HCT116 (cell line): ENCODE data around the gene BANF1. TPM values are rescaled to one million over a fixed set of nuclear protein-coding genes. Genes with fewer than 3 reads are reported as not detected.

Experiments
- ATAC-seq: fragments of 200-7000 bp; cut with Tn5 transposase; 2 replicates; pipeline ENCODE4 v1.9.1; 2020; ENCODE audit warnings: mild to moderate bottlenecking, moderate library complexity
- BruUV-seq: library from RNA; stranded (reverse); fragments of 400-500 nt; replicated peaks from 2 replicates; lab custom pipeline; 2021; lab: Mats Ljungman, UMichigan
- CTCF ChIA-PET: fragments of 300-600 bp; sonication (Branson Sonifier 250); formaldehyde crosslinking; loops from one replicate; lab custom pipeline; 2021; ENCODE audit warnings: antibody characterized with exemption; lab: Charles Lee
- POLR2A ChIA-PET: fragments of 300-600, 350-600 bp; sonication (Branson Sonifier 250); formaldehyde crosslinking; loops from one replicate; lab custom pipeline; 2021; ENCODE audit warnings: antibody characterized with exemption; lab: Charles Lee
- RAD21 ChIA-PET, 2 experiments: fragments of 300-600 bp; sonication (Branson Sonifier 250); formaldehyde crosslinking; loops; one replicate each; lab custom pipeline; 2023; ENCODE audit warnings: low total read pairs in 2 of 2; ENCODE audit not compliant: uncharacterized antibody in 2 of 2, unreplicated experiment in 2 of 2, low non-redundant PET in 1 of 2; lab: Charles Lee
- DNase-seq: peaks from one replicate; pipeline ENCODE4 v3.0.0-alpha.2; 2010; ENCODE audit warnings: low read depth, low spot score
- H2AFZ ChIP-seq: fragments of 200-600 bp; shearing (Covaris generic), sonication (generic); 2 replicates; pipeline ENCODE4 v1.6.1; 2017; ENCODE audit warnings: low read depth, mixed run types, mixed read lengths, antibody characterized with exemption, low read length; ENCODE audit not compliant: poor library complexity, severe bottlenecking
- H3K27ac ChIP-seq: 2 replicates; pipeline ENCODE4 v1.5.1; 2012; ENCODE audit warnings: low read depth, low read length
- H3K27me3 ChIP-seq: fragments of 200-600 bp; sonication (generic); 2 replicates; pipeline ENCODE4 v1.6.1; 2016; ENCODE audit warnings: mixed run types, low read length, mixed read lengths; ENCODE audit not compliant: insufficient read depth
- H3K36me3 ChIP-seq, 2 experiments: fragments of 200-500 bp in 1 of 2; fragments of 200-600 bp in 1 of 2; sonication (Bioruptor generic) in 1 of 2; sonication (generic) in 1 of 2; 2 replicates each; pipeline versions ENCODE4 v1.5.1 to v1.6.1; 2014 to 2016; ENCODE audit warnings: low read length in 2 of 2, inconsistent platforms in 1 of 2, mixed read lengths in 1 of 2, mixed run types in 1 of 2; ENCODE audit not compliant: insufficient read depth in 2 of 2, control insufficient read depth in 1 of 2
- H3K4me1 ChIP-seq, 2 experiments: fragments of 200-600 bp in 1 of 2; sonication (generic) in 1 of 2; 2 replicates each; pipeline versions ENCODE4 v1.5.1 to v1.6.1; 2012 to 2017; ENCODE audit warnings: low read length in 2 of 2, inconsistent platforms in 1 of 2, mild to moderate bottlenecking in 1 of 2, mixed read lengths in 1 of 2, mixed run types in 1 of 2, moderate library complexity in 1 of 2; ENCODE audit not compliant: insufficient read depth in 2 of 2, control insufficient read depth in 1 of 2
- H3K4me2 ChIP-seq: fragments of 200-600 bp; sonication (generic); 2 replicates; pipeline ENCODE4 v1.6.1; 2017; ENCODE audit warnings: mixed run types, low read length, mixed read lengths
- H3K4me3 ChIP-seq, 2 experiments: fragments of 200-600 bp in 1 of 2; sonication (generic) in 1 of 2; replicated peaks in 1 of 2; 2 replicates each; pipeline ENCODE4 v1.5.1; 2011 to 2016; ENCODE audit warnings: low read length in 2 of 2, control low read depth in 1 of 2, low read depth in 1 of 2, mild to moderate bottlenecking in 1 of 2, mixed read lengths in 1 of 2, mixed run types in 1 of 2
- H3K79me2 ChIP-seq: fragments of 200-600 bp; sonication (generic); 2 replicates; pipeline ENCODE4 v1.6.1; 2017; ENCODE audit warnings: mild to moderate bottlenecking, mixed run types, low read length, moderate library complexity, mixed read lengths; ENCODE audit not compliant: insufficient read depth
- H3K9ac ChIP-seq: fragments of 200-600 bp; sonication (generic); 2 replicates; pipeline ENCODE4 v1.6.1; 2016; ENCODE audit warnings: low read length, mixed read lengths
- H3K9me2 ChIP-seq: fragments of 200-600 bp; sonication (generic), shearing (Covaris generic); 2 replicates; pipeline ENCODE4 v1.6.1; 2017; ENCODE audit warnings: mixed run types, mild to moderate bottlenecking, moderate library complexity; ENCODE audit not compliant: insufficient read depth
- H3K9me3 ChIP-seq, 2 experiments: fragments of 200-500 bp in 1 of 2; fragments of 200-600 bp in 1 of 2; sonication (Bioruptor generic) in 1 of 2; sonication (generic) in 1 of 2; 2 replicates each; pipeline ENCODE4 v1.6.1; 2014 to 2017; ENCODE audit warnings: low read length in 2 of 2, mixed read lengths in 2 of 2, inconsistent platforms in 1 of 2, low read depth in 1 of 2, mild to moderate bottlenecking in 1 of 2, mixed run types in 1 of 2, moderate library complexity in 1 of 2; ENCODE audit not compliant: control insufficient read depth in 1 of 2, insufficient read depth in 1 of 2
- H4K20me1 ChIP-seq: fragments of 200-600 bp; sonication (generic), shearing (Covaris generic); 2 replicates; pipeline ENCODE4 v1.6.1; 2017; ENCODE audit warnings: mixed run types, mild to moderate bottlenecking, moderate library complexity; ENCODE audit not compliant: insufficient read depth
- ATF3 ChIP-seq: IDR thresholded peaks from 2 replicates; pipeline ENCODE4 v1.6.1; 2012
- CTCF ChIP-seq, 3 experiments: fragments of 200-600 bp in 1 of 3; sonication (generic) in 1 of 3; IDR thresholded peaks in 2 of 3; conservative IDR thresholded peaks in 1 of 3; 2 replicates each; pipeline ENCODE4 v1.5.1; 2012 to 2017; ENCODE audit warnings: low read depth in 2 of 3, low read length in 2 of 3, antibody characterized with exemption in 1 of 3, borderline replicate concordance in 1 of 3, control low read depth in 1 of 3, mild to moderate bottlenecking in 1 of 3, mixed read lengths in 1 of 3, mixed run types in 1 of 3, moderate library complexity in 1 of 3; ENCODE audit not compliant: insufficient read depth in 1 of 3
- EZH2 ChIP-seq: fragments of 200-600 bp; sonication (generic); IDR thresholded peaks from 2 replicates; pipeline ENCODE4 v1.6.1; 2017; ENCODE audit warnings: antibody characterized with exemption, mixed run types
- EZH2phosphoT487 ChIP-seq: fragments of 200-600 bp; IDR thresholded peaks from 2 replicates; pipeline ENCODE4 v1.6.1; 2018; ENCODE audit warnings: antibody characterized with exemption, borderline replicate concordance
- REST ChIP-seq: IDR thresholded peaks from 2 replicates; pipeline ENCODE4 v1.6.1; 2012; ENCODE audit warnings: low read depth
- SP1 ChIP-seq: IDR thresholded peaks from 2 replicates; pipeline ENCODE4 v1.6.1; 2012; ENCODE audit warnings: low read depth
- ZBTB33 ChIP-seq: IDR thresholded peaks from 2 replicates; pipeline ENCODE4 v1.6.1; 2011; ENCODE audit warnings: mild to moderate bottlenecking, low read length, moderate library complexity; ENCODE audit not compliant: insufficient replicate concordance; ENCODE audit errors: extremely low read depth
- intact Hi-C: fragments of 100-400 bp; cut with micrococcal nuclease; formaldehyde crosslinking; loops from 2 replicates; pipeline ENCODE4 v1.10.0; 2022
- total RNA-seq: library from RNA; stranded (reverse); gene quantifications from one replicate; pipeline ENCODE4 v1.2.1, GENCODE V29; 2021; ENCODE audit not compliant: unreplicated experiment

The BANF1 gene
- total RNA-seq, 1 experiment from 2014 or later = 356 TPM

GRCh38 chr11:66007201-66007634 is 4.9 kb downstream of the BANF1 start:
- H3K27me3 ChIP-seq = no peaks in the 10 kb centered on the region
- H3K9me3 ChIP-seq = no peaks in the 10 kb centered on the region
- H3K36me3 ChIP-seq = peaks cover 11 to 24% of the 10 kb centered on the region in 2 experiments
- ChIA-PET POLR2A (no interaction called here), RAD21 (no interaction called here), CTCF (interaction anchor here (1.3 kb wide), 1 partner anchor 15 kb away, joined by 5 read pairs; no protein-coding TSS in a partner anchor)
- no peaks in the 10 kb centered on the region for H4K20me1 ChIP-seq
- H3K4me1 ChIP-seq = peaks cover 44 to 83% of the 10 kb centered on the region in 2 experiments
- BruUV-seq = no TSS peak
- no peak for ATAC-seq
- H3K9me2 ChIP-seq = no peaks in the 10 kb centered on the region
- no peak for TF ChIP-seq EZH2
- TF ChIP-seq ATF3 = no peak
- no peak for TF ChIP-seq EZH2phosphoT487
- TF ChIP-seq CTCF (IDR thresholded peaks at IDR 0.05 in 2 of 3, conservative IDR thresholded peaks at IDR 0.05 in 1 of 3; ENCODE audit: borderline replicate concordance in 1 of 3, insufficient read depth in 1 of 3, low read depth in 2 of 3, low read length in 2 of 3) = no peak
- TF ChIP-seq SP1 = no peak
- no peak for TF ChIP-seq ZBTB33
- no peak for TF ChIP-seq REST
- peak overlapping the region; percentile 36 for H3K4me2 ChIP-seq
- no peak overlapping the region for H3K4me3 ChIP-seq
- H3K9ac ChIP-seq = peak overlapping the region; percentile 44
- no peak overlapping the region for H2AFZ ChIP-seq
- peaks cover 24% of the 10 kb centered on the region for H3K79me2 ChIP-seq
- DNase-seq = no peak
- intact Hi-C loops = no loop called here
- H3K27ac ChIP-seq = peak overlapping the region; percentile 38
